Measurements from ENCODE around the gene STRIT1. TPM values are rescaled to one million over a fixed set of nuclear protein-coding genes. Genes with fewer than 3 reads are reported as not detected.

The STRIT1 gene
- total and polyA plus RNA-seq, 9 of the 15 experiments (the other 6 are each of a cell fraction or from before 2014, with no cell fraction given) = not detected

GRCh38 chr3:155293516-155293915 is at the start of gene STRIT1 (continued):
- TF ChIP-seq ZBTB49 (CRISPR knock-in tag; IDR thresholded peaks at IDR 0.05; ENCODE audit: borderline replicate concordance) = no peak

GRCh38 chr3:155342344-155342743 is 48.9 kb upstream of the STRIT1 start:
- no peaks in the 10 kb centered on the region; a peak in 1 of 5 replicates for H3K4me1 ChIP-seq (replicated peaks in 1 of 2; ENCODE audit: control insufficient read depth in 2 of 2, insufficient read depth in 2 of 2, low read length in 2 of 2)
- H3K9me3 ChIP-seq (replicated peaks; ENCODE audit: control insufficient read depth, insufficient read depth, low read depth, low read length) = no peaks in the 10 kb centered on the region
- intact Hi-C loops (cut with micrococcal nuclease) (no loop called here), in situ Hi-C loops (cut with MboI) (no loop called here)
- CTCF ChIA-PET (ENCODE audit: low intra/inter-chr PET ratio) = no interaction called here
- no peaks in the 10 kb centered on the region for H3K9me1 ChIP-seq (ENCODE audit: control insufficient read depth, insufficient read depth, low read length)
- 47% methylated on average over 3 of the region's 3 CpGs for whole genome bisulfite sequencing (ENCODE audit: insufficient coverage, low coverage, missing lambda C conversion rate)
- no peaks in the 10 kb centered on the region for H4K20me1 ChIP-seq (replicated peaks; ENCODE audit: control insufficient read depth, insufficient read depth, low read length)
- H3K79me2 ChIP-seq (ENCODE audit: control insufficient read depth, insufficient read depth, low read length) = no peaks in the 10 kb centered on the region
- ATAC-seq (peak; percentile 37; the same call in 2 of the 3 replicates), FAIRE-seq (no peak), DNase-seq (ENCODE audit: extremely low read depth in 1 of 4, low spot score in 3 of 4) (no peak)
- no peak overlapping the region for H3K27ac ChIP-seq (ENCODE audit: extremely low read depth, low read depth, low read length)
- no peak overlapping the region for H3K4me3 ChIP-seq
- H3K36me3 ChIP-seq (ENCODE audit: control insufficient read depth, insufficient read depth, low read length) = no peaks in the 10 kb centered on the region
- no peaks in the 10 kb centered on the region for H3K27me3 ChIP-seq (ENCODE audit: control insufficient read depth in 2 of 2, insufficient read depth in 2 of 2, low read length in 2 of 2)
- BruUV-seq (replicated peaks) = no TSS peak
- POLR2A ChIA-PET = no interaction called here
- TF ChIP-seq FIP1L1 (IDR thresholded peaks at IDR 0.05; ENCODE audit: low read depth, low read length, poor library complexity, severe bottlenecking) = no peak
- no peak overlapping the region for H3K9ac ChIP-seq (ENCODE audit: insufficient read depth in 1 of 2, low read depth in 2 of 2, low read length in 2 of 2)
- no peak overlapping the region for H3K4me2 ChIP-seq (ENCODE audit: insufficient read depth, low read length)
- peak overlapping the region; percentile 14 for H2AFZ ChIP-seq (ENCODE audit: low read depth, low read length)
